K562 (cell line): Measurements from ENCODE around the gene IL20. TPM values are rescaled to one million over a fixed set of nuclear protein-coding genes. Genes with fewer than 3 reads are reported as not detected.
A peak's percentile ranks its signal among the peaks of the same experiment; 100 is the strongest.

Source experiments
- BACH1 ChIP-seq: fragments of 200-800 bp; sonication (Bioruptor generic); IDR thresholded peaks from 2 replicates; pipeline ENCODE4 v1.6.1; 2016; ENCODE audit warnings: missing genetic modification characterization, missing compliant biosample characterization
- CBX1 ChIP-seq: sonication (generic); IDR thresholded peaks from 2 replicates; pipeline ENCODE4 v1.6.1; 2016; ENCODE audit warnings: antibody characterized with exemption, low read depth, mild to moderate bottlenecking
- FOXA3 ChIP-seq, 2 experiments: fragments of 450-650 bp in 1 of 2; sonication (generic) in 1 of 2; formaldehyde crosslinking; IDR thresholded peaks in 1 of 2; conservative IDR thresholded peaks in 1 of 2; 2 replicates each; pipeline versions ENCODE4 v1.4.0 to v1.8.0; 2020 to 2022; ENCODE audit warnings: mild to moderate bottlenecking in 2 of 2, missing genetic modification reagents in 1 of 2
- GATA2 ChIP-seq: sonication (generic); formaldehyde crosslinking; IDR thresholded peaks from 2 replicates; pipeline ENCODE4 v1.4.0; 2020; ENCODE audit warnings: mild to moderate bottlenecking, missing genetic modification reagents
- NR2C1 ChIP-seq, 2 experiments: fragments of 450-650 bp; IDR thresholded peaks; 2 replicates each; pipeline ENCODE4 v1.6.1; 2017; ENCODE audit warnings: mild to moderate bottlenecking in 2 of 2, antibody characterized with exemption in 1 of 2, inconsistent platforms in 1 of 2, missing compliant biosample characterization in 1 of 2, missing genetic modification characterization in 1 of 2
- U2AF2 ChIP-seq: fragments of 200-400 bp; formaldehyde crosslinking; optimal IDR thresholded peaks from 2 replicates; pipeline ENCODE3; 2017; ENCODE audit warnings: low read depth, mild to moderate bottlenecking, low read length
- XRCC3 ChIP-seq: fragments of 450-650 bp; IDR thresholded peaks from 2 replicates; pipeline ENCODE4 v1.6.1; 2017; ENCODE audit warnings: mild to moderate bottlenecking, moderate library complexity
- ZNF445 ChIP-seq: fragments of 250-450 bp; sonication (Bioruptor Pico); IDR thresholded peaks from 2 replicates; pipeline ENCODE4 v1.4.0; 2020; ENCODE audit warnings: low read depth, mild to moderate bottlenecking, moderate library complexity
- polyA plus RNA-seq, 8 experiments: library from polyadenylated mRNA; depleted of rRNA in 4 of 8; stranded (reverse) in 5 of 8; unstranded in 3 of 8; fragments of >200 nt; fragmentation: Nextera tagmentation in 2 of 8; fragmentation: Illumina TruSeq in 1 of 8; extraction: Ambion mirVana in 2 of 8; extraction: Trizol in 1 of 8; gene quantifications; 2 replicates each; pipeline versions ENCODE4 v1.2.1 to v1.2.3, GENCODE V29; 2011 to 2014; ENCODE audit warnings: inconsistent platforms in 1 of 8, missing spikeins in 1 of 8
- total RNA-seq, 7 experiments: library from RNA; depleted of rRNA in 6 of 7; stranded (reverse); fragments of >200 nt in 6 of 7; fragmentation: Illumina TruSeq in 2 of 7; extraction: Trizol in 2 of 7; gene quantifications; 2 replicates each; pipeline versions ENCODE4 v1.2.1 to v1.2.3, GENCODE V29; 2011 to 2021; ENCODE audit warnings: low replicate concordance in 1 of 7
- TF ChIP-seq, protein P1 (sequence below): IDR thresholded peaks from 2 replicates; pipeline ENCODE4 v1.6.1; 2011; ENCODE audit warnings: borderline replicate concordance, low read depth, mild to moderate bottlenecking, moderate library complexity, low read length; ENCODE audit not compliant: insufficient read depth, poor library complexity, severe bottlenecking
- TF ChIP-seq, protein P2 (sequence below): sonication (generic); formaldehyde crosslinking; IDR thresholded peaks from 2 replicates; pipeline ENCODE4 v1.8.0; 2022; ENCODE audit warnings: missing genetic modification reagents, mild to moderate bottlenecking, borderline replicate concordance
- TF ChIP-seq, protein P3 (sequence below): sonication (generic); IDR thresholded peaks from 2 replicates; pipeline ENCODE4 v1.6.1; 2016
- TF ChIP-seq, protein P4 (sequence below), 2 experiments: fragments of 450-650 bp; formaldehyde crosslinking in 1 of 2; IDR thresholded peaks; 2 replicates each; pipeline versions ENCODE4 v1.4.0 to v1.6.1; 2014 to 2020; ENCODE audit warnings: mild to moderate bottlenecking in 2 of 2, borderline replicate concordance in 1 of 2, low read depth in 1 of 2
- TF ChIP-seq, protein P5 (sequence below): conservative IDR thresholded peaks from 2 replicates; pipeline ENCODE4 v1.6.1; 2011; ENCODE audit warnings: low read depth, mild to moderate bottlenecking, low read length; ENCODE audit not compliant: control insufficient read depth

The IL20 gene
- total and polyA plus RNA-seq, 9 of the 15 experiments (the other 6 are each of a cell fraction or from before 2014, with no cell fraction given), result not detected

DNA sequence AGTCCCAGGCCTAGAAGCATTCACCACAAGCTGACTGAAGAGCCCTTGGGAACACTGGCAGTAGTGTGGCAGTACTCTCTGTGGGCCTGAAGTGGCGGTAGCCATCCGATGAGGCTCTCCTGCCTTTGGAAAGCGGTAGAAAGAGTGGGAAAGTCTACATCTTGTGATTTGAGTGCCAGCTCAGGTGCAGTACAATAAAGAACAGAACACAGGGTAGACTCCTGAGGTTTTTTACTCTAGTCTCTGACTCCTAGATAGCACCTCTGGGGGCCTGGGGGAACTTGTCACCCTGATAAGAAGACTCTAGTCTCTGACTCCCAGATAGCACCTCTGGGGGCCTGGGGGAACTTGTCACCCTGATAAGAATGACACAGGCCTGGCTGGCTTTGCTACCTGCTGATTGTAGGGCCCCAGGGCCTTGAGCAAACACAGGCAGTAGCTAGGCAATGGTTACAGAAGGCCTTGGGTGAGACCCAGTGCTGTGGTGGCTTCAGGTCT is 18.0 kb upstream of the IL20 start (continued):
- TF ChIP-seq, protein P1, sequence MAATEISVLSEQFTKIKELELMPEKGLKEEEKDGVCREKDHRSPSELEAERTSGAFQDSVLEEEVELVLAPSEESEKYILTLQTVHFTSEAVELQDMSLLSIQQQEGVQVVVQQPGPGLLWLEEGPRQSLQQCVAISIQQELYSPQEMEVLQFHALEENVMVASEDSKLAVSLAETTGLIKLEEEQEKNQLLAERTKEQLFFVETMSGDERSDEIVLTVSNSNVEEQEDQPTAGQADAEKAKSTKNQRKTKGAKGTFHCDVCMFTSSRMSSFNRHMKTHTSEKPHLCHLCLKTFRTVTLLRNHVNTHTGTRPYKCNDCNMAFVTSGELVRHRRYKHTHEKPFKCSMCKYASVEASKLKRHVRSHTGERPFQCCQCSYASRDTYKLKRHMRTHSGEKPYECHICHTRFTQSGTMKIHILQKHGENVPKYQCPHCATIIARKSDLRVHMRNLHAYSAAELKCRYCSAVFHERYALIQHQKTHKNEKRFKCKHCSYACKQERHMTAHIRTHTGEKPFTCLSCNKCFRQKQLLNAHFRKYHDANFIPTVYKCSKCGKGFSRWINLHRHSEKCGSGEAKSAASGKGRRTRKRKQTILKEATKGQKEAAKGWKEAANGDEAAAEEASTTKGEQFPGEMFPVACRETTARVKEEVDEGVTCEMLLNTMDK, result no peak
- TF ChIP-seq GATA2 (CRISPR knock-in tag) (peak; percentile 97), FOXA3 (CRISPR knock-in tag; conservative IDR thresholded peaks at IDR 0.05 in 1 of 2, IDR thresholded peaks at IDR 0.05 in 1 of 2) (peak; percentile 90 to 93), CBX1 (no peak), XRCC3 (no peak), ZNF445 (CRISPR knock-in tag) (no peak), BACH1 (tag) (no peak), U2AF2 (no peak), NR2C1 (IDR thresholded peaks at IDR 0.05) (no peak), NR2C1 (tag; IDR thresholded peaks at IDR 0.05) (no peak)
- TF ChIP-seq, protein P2, sequence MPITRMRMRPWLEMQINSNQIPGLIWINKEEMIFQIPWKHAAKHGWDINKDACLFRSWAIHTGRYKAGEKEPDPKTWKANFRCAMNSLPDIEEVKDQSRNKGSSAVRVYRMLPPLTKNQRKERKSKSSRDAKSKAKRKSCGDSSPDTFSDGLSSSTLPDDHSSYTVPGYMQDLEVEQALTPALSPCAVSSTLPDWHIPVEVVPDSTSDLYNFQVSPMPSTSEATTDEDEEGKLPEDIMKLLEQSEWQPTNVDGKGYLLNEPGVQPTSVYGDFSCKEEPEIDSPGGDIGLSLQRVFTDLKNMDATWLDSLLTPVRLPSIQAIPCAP (CRISPR knock-in tag), result no peak
- TF ChIP-seq, protein P3, sequence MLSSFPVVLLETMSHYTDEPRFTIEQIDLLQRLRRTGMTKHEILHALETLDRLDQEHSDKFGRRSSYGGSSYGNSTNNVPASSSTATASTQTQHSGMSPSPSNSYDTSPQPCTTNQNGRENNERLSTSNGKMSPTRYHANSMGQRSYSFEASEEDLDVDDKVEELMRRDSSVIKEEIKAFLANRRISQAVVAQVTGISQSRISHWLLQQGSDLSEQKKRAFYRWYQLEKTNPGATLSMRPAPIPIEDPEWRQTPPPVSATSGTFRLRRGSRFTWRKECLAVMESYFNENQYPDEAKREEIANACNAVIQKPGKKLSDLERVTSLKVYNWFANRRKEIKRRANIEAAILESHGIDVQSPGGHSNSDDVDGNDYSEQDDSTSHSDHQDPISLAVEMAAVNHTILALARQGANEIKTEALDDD, result peak; percentile 92
- TF ChIP-seq, protein P4, sequence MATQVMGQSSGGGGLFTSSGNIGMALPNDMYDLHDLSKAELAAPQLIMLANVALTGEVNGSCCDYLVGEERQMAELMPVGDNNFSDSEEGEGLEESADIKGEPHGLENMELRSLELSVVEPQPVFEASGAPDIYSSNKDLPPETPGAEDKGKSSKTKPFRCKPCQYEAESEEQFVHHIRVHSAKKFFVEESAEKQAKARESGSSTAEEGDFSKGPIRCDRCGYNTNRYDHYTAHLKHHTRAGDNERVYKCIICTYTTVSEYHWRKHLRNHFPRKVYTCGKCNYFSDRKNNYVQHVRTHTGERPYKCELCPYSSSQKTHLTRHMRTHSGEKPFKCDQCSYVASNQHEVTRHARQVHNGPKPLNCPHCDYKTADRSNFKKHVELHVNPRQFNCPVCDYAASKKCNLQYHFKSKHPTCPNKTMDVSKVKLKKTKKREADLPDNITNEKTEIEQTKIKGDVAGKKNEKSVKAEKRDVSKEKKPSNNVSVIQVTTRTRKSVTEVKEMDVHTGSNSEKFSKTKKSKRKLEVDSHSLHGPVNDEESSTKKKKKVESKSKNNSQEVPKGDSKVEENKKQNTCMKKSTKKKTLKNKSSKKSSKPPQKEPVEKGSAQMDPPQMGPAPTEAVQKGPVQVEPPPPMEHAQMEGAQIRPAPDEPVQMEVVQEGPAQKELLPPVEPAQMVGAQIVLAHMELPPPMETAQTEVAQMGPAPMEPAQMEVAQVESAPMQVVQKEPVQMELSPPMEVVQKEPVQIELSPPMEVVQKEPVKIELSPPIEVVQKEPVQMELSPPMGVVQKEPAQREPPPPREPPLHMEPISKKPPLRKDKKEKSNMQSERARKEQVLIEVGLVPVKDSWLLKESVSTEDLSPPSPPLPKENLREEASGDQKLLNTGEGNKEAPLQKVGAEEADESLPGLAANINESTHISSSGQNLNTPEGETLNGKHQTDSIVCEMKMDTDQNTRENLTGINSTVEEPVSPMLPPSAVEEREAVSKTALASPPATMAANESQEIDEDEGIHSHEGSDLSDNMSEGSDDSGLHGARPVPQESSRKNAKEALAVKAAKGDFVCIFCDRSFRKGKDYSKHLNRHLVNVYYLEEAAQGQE (IDR thresholded peaks at IDR 0.05; ENCODE audit: borderline replicate concordance), result no peak
- TF ChIP-seq, protein P4 (CRISPR knock-in tag; IDR thresholded peaks at IDR 0.05; ENCODE audit: low read depth), result no peak
- TF ChIP-seq, protein P5, sequence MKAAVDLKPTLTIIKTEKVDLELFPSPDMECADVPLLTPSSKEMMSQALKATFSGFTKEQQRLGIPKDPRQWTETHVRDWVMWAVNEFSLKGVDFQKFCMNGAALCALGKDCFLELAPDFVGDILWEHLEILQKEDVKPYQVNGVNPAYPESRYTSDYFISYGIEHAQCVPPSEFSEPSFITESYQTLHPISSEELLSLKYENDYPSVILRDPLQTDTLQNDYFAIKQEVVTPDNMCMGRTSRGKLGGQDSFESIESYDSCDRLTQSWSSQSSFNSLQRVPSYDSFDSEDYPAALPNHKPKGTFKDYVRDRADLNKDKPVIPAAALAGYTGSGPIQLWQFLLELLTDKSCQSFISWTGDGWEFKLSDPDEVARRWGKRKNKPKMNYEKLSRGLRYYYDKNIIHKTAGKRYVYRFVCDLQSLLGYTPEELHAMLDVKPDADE, result peak; percentile 79
